ENCODE data around the gene KRTAP5-8. TPM values are rescaled to one million over a fixed set of nuclear protein-coding genes. Genes with fewer than 3 reads are reported as not detected.
A peak's percentile ranks its signal among the peaks of the same experiment; 100 is the strongest.
"Not testable (repeated sequence)": the region's sequence is repeated elsewhere in the genome, so short reads cannot be mapped to it uniquely, and the experiment has no call there.

KRTAP5-8 gene
- total RNA-seq, 1 experiment from 2014 or later: not detected

DNA sequence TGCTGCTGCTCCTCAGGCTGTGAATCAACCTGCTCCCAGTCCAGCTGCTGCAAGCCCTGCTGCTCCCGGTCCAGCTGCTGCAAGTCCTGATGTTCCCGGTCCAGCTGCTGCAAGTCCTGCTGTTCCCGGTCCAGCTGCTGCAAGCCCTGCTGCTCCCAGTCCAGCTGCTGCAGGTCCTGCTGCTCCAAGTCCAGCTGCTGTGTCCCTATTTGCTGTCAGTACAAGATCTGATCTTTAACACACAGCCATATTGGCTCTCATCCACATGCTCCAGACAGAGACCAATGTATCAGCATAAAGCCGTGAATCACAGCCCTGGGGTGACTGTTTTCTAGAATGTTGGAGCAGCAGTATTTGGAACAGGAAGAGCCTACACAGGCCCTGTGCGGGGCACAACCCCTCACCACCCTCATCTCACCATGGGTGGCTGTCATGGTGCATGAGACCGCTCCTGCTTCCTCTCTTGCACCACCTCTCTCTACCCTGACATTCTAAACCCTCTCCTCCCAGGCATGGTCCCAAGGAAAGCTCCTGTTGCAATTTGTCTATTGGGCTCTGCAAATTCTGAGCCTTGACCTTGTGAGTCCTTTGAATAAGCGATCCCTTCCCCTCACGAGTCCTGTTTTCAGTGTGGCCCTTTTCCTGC, 31.0 kb downstream of the KRTAP5-8 start:
- no peak overlapping the region for H3T11ph ChIP-seq (ENCODE audit: low read length)
- no peaks in the 10 kb centered on the region for H3K23me2 ChIP-seq (ENCODE audit: insufficient read length, low read depth, low read length, poor library complexity, severe bottlenecking)
- H3K14ac ChIP-seq (ENCODE audit: insufficient read depth, low read length): no peak overlapping the region; the same call in 1 of the 2 replicates
- Mint-ChIP-seq H3K4me3 (no peak overlapping the region), H3K27me3 (ENCODE audit: low read depth) (peaks cover 20% of the 10 kb centered on the region), H3K27ac (peak overlapping the region in 1 of 3 experiments; percentile 82; a peak in 2 of 7 replicates), H3K9me3 (no peaks in the 10 kb centered on the region), H3K4me1 (peaks cover 28 to 29% of the 10 kb centered on the region in 2 experiments), H3K36me3 (ENCODE audit: insufficient read depth in 1 of 3, low read depth in 3 of 3) (no peaks in the 10 kb centered on the region)
- no peak overlapping the region for H3K4me2 ChIP-seq (ENCODE audit: insufficient read depth, insufficient read length, low read length)
- no peaks in the 10 kb centered on the region for H3K9me3 ChIP-seq (ENCODE audit: control insufficient read depth, low read depth, low read length)
- no peak overlapping the region for H2BK5ac ChIP-seq (ENCODE audit: insufficient read length, low read length)
- no peak overlapping the region for H3K4ac ChIP-seq (ENCODE audit: low read depth, low read length)
- H3K79me1 ChIP-seq (ENCODE audit: insufficient read depth, low read depth, low read length, poor library complexity, severe bottlenecking): no peaks in the 10 kb centered on the region
- no peaks in the 10 kb centered on the region for H3K79me2 ChIP-seq (ENCODE audit: insufficient read depth, low read length)
- no peak overlapping the region for H3K56ac ChIP-seq (ENCODE audit: insufficient read length, low read depth, low read length)
- no peaks in the 10 kb centered on the region for H4K20me1 ChIP-seq (ENCODE audit: control insufficient read depth, insufficient read depth, insufficient read length)
- H3K27ac ChIP-seq (ENCODE audit: insufficient read length, low read depth, low read length): no peak overlapping the region
- no peak overlapping the region for H2BK12ac ChIP-seq (ENCODE audit: insufficient read length, low read depth, low read length)
- no peak overlapping the region for H2AFZ ChIP-seq (ENCODE audit: low read length)
- no peak overlapping the region for H4K5ac ChIP-seq (ENCODE audit: insufficient read length, low read depth, low read length)
- H2BK120ac ChIP-seq (ENCODE audit: low read depth, low read length, poor library complexity, severe bottlenecking): no peak overlapping the region
- H3K27me3 ChIP-seq (ENCODE audit: insufficient read depth, low read length): no peaks in the 10 kb centered on the region
- no CpG with 5 or more reads among the region's 8 CpGs for WGBS (ENCODE audit: extremely low coverage, insufficient read length, low lambda C conversion rate)
- no peak overlapping the region for H2AK5ac ChIP-seq (ENCODE audit: insufficient read length, low read length)
- no peak overlapping the region for H4K8ac ChIP-seq (replicated peaks; ENCODE audit: insufficient read length, low read depth, low read length)
- H3K9ac ChIP-seq (ENCODE audit: extremely low read depth, insufficient read length, low read length): no peak overlapping the region
- no peak overlapping the region for H3K23ac ChIP-seq (ENCODE audit: insufficient read length, low read depth, low read length)
- H3K18ac ChIP-seq (ENCODE audit: insufficient read length, low read depth, low read length): no peak overlapping the region
- H2BK15ac ChIP-seq (ENCODE audit: low read depth, low read length): no peak overlapping the region
- no peaks in the 10 kb centered on the region; the same call in 1 of the 2 replicates for H3K4me1 ChIP-seq (ENCODE audit: insufficient read depth, low read length)
- no peak for DNase-seq
- TF ChIP-seq, protein P1, sequence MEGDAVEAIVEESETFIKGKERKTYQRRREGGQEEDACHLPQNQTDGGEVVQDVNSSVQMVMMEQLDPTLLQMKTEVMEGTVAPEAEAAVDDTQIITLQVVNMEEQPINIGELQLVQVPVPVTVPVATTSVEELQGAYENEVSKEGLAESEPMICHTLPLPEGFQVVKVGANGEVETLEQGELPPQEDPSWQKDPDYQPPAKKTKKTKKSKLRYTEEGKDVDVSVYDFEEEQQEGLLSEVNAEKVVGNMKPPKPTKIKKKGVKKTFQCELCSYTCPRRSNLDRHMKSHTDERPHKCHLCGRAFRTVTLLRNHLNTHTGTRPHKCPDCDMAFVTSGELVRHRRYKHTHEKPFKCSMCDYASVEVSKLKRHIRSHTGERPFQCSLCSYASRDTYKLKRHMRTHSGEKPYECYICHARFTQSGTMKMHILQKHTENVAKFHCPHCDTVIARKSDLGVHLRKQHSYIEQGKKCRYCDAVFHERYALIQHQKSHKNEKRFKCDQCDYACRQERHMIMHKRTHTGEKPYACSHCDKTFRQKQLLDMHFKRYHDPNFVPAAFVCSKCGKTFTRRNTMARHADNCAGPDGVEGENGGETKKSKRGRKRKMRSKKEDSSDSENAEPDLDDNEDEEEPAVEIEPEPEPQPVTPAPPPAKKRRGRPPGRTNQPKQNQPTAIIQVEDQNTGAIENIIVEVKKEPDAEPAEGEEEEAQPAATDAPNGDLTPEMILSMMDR (conservative IDR thresholded peaks at IDR 0.05): no peak
- no peak overlapping the region for H4K91ac ChIP-seq (ENCODE audit: insufficient read length, low read depth, low read length)
- H2BK20ac ChIP-seq (ENCODE audit: low read depth, low read length, poor library complexity, severe bottlenecking): no peak overlapping the region

DNA sequence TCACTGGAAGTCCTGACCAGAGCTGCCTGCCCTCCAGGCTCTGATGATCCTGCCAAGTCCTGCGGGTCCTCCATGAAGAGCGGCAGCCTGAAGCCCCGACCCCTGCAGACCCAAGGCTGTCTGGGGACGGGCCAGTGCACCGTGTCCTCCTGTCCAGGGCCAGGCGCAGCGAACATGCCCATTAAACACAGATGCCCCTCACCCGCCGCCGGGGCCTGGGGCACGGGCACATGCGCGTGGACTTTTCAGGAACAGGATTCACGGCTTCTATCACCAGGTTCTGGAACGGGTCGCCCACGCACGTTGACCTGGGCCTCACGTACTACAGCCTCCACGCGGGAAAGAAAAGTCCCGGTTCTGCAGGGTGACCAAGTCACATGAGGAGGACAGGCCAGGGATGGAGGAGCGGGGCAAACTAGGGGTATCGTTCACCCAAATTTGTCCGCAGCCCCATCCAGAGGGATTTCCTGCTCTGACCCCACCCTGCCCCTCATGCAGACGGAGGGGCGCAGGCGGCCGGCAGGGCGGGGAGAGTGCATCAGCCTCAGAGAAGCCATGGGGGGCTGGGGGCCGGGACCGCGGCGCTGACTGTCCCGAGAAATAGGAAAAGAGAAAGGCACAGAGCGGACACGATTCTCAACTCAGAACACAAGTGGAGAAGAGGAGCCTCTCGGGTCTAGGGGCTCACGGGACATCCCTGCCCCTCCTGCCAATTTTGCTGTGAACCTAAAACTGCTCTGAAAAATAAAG, 33.5 kb downstream of the KRTAP5-8 start:
- H3K4ac ChIP-seq (ENCODE audit: low read depth, low read length); H2BK120ac ChIP-seq (ENCODE audit: low read depth, low read length, poor library complexity, severe bottlenecking); H3K23ac ChIP-seq (ENCODE audit: insufficient read length, low read depth, low read length); H4K20me1 ChIP-seq (ENCODE audit: control insufficient read depth, insufficient read depth, insufficient read length); H2BK12ac ChIP-seq (ENCODE audit: insufficient read length, low read depth, low read length); H4K91ac ChIP-seq (ENCODE audit: insufficient read length, low read depth, low read length); H3K4me2 ChIP-seq (ENCODE audit: insufficient read depth, insufficient read length, low read length); H3K27ac Mint-ChIP-seq; H2AK5ac ChIP-seq (ENCODE audit: insufficient read length, low read length); H3K9me3 Mint-ChIP-seq; H3K79me2 ChIP-seq (ENCODE audit: insufficient read depth, low read length); H3K79me1 ChIP-seq (ENCODE audit: insufficient read depth, low read depth, low read length, poor library complexity, severe bottlenecking); H3K36me3 Mint-ChIP-seq (ENCODE audit: insufficient read depth in 1 of 3, low read depth in 3 of 3); H2BK20ac ChIP-seq (ENCODE audit: low read depth, low read length, poor library complexity, severe bottlenecking); H2AFZ ChIP-seq (ENCODE audit: low read length); H3K9ac ChIP-seq (ENCODE audit: extremely low read depth, insufficient read length, low read length); H3K4me1 ChIP-seq (ENCODE audit: insufficient read depth, low read length); H3K27ac ChIP-seq (ENCODE audit: insufficient read length, low read depth, low read length); H3K14ac ChIP-seq (ENCODE audit: insufficient read depth, low read length); H3T11ph ChIP-seq (ENCODE audit: low read length); H3K23me2 ChIP-seq (ENCODE audit: insufficient read length, low read depth, low read length, poor library complexity, severe bottlenecking); DNase-seq; H3K27me3 ChIP-seq (ENCODE audit: insufficient read depth, low read length); H3K9me3 ChIP-seq (ENCODE audit: control insufficient read depth, low read depth, low read length); H4K8ac ChIP-seq (replicated peaks; ENCODE audit: insufficient read length, low read depth, low read length); H3K4me3 Mint-ChIP-seq; H2BK15ac ChIP-seq (ENCODE audit: low read depth, low read length); H2BK5ac ChIP-seq (ENCODE audit: insufficient read length, low read length); H3K18ac ChIP-seq (ENCODE audit: insufficient read length, low read depth, low read length); H3K56ac ChIP-seq (ENCODE audit: insufficient read length, low read depth, low read length); H4K5ac ChIP-seq (ENCODE audit: insufficient read length, low read depth, low read length): not testable (repeated sequence)
- WGBS (ENCODE audit: extremely low coverage, insufficient read length, low lambda C conversion rate): no CpG with 5 or more reads among the region's 39 CpGs
- Mint-ChIP-seq H3K4me1 (peaks cover 23 to 27% of the 10 kb centered on the region in 2 experiments), H3K27me3 (ENCODE audit: low read depth) (peaks cover 16% of the 10 kb centered on the region)

Data from H9 (cell line).